K562 (cell line): ENCODE data around the gene ACKR2. TPM values are rescaled to one million over a fixed set of nuclear protein-coding genes. Genes with fewer than 3 reads are reported as not detected.

Experiments used
- ATF7 ChIP-seq: fragments of 450-650 bp; IDR thresholded peaks from 2 replicates; pipeline ENCODE4 v1.7.1; 2014; ENCODE audit warnings: mild to moderate bottlenecking, moderate library complexity
- CREB1 ChIP-seq, 2 experiments: sonication (generic) in 1 of 2; formaldehyde crosslinking in 1 of 2; IDR thresholded peaks; 2 replicates each; pipeline versions ENCODE4 v1.6.1 to v1.8.0; 2012 to 2022; ENCODE audit warnings: inconsistent platforms in 1 of 2, mild to moderate bottlenecking in 1 of 2, missing genetic modification reagents in 1 of 2, moderate library complexity in 1 of 2
- CREM ChIP-seq: IDR thresholded peaks from 2 replicates; pipeline ENCODE4 v1.6.1; 2014; ENCODE audit warnings: antibody characterized with exemption, low read depth
- CTBP1 ChIP-seq: fragments of 450-650 bp; IDR thresholded peaks from 2 replicates; pipeline ENCODE4 v1.6.1; 2016; ENCODE audit warnings: borderline replicate concordance
- DNMT1 ChIP-seq: fragments of 450-650 bp; IDR thresholded peaks from 2 replicates; pipeline ENCODE4 v1.6.1; 2016; ENCODE audit warnings: antibody characterized with exemption, mild to moderate bottlenecking
- EGR1 ChIP-seq: fragments of 450-650 bp; conservative IDR thresholded peaks from 2 replicates; pipeline ENCODE4 v1.6.1; 2017; ENCODE audit warnings: mild to moderate bottlenecking
- GATA2 ChIP-seq: sonication (generic); formaldehyde crosslinking; IDR thresholded peaks from 2 replicates; pipeline ENCODE4 v1.4.0; 2020; ENCODE audit warnings: mild to moderate bottlenecking, missing genetic modification reagents
- HCFC1 ChIP-seq: IDR thresholded peaks from 2 replicates; pipeline ENCODE4 v1.6.1; 2012; ENCODE audit warnings: low read depth, low read length, improper control_type of control experiment
- HNRNPLL ChIP-seq: fragments of 200-400 bp; formaldehyde crosslinking; IDR thresholded peaks from 2 replicates; pipeline ENCODE4 v1.6.1; 2017; ENCODE audit warnings: low read length, low read depth, mild to moderate bottlenecking; ENCODE audit not compliant: poor library complexity, severe bottlenecking
- L3MBTL2 ChIP-seq: fragments of 450-650 bp; IDR thresholded peaks from 2 replicates; pipeline ENCODE4 v1.6.1; 2016; ENCODE audit warnings: mild to moderate bottlenecking, moderate library complexity
- MXI1 ChIP-seq: IDR thresholded peaks from 2 replicates; pipeline ENCODE4 v1.6.1; 2011; ENCODE audit warnings: low read depth, mild to moderate bottlenecking, improper control_type of control experiment, low read length
- NFIC ChIP-seq: fragments of 450-650 bp; IDR thresholded peaks from 2 replicates; pipeline ENCODE4 v1.6.1; 2017; ENCODE audit warnings: mild to moderate bottlenecking, inconsistent platforms
- RBM22 ChIP-seq: fragments of 200-400 bp; formaldehyde crosslinking; IDR thresholded peaks from 2 replicates; pipeline ENCODE4 v1.6.1; 2018; ENCODE audit warnings: low read length, low read depth; ENCODE audit not compliant: poor library complexity, severe bottlenecking
- RFX5 ChIP-seq: IDR thresholded peaks from 2 replicates; pipeline ENCODE4 v1.6.1; 2011; ENCODE audit warnings: low read depth, mild to moderate bottlenecking, improper control_type of control experiment, low read length
- YY1 ChIP-seq, 3 experiments: IDR thresholded peaks; 2 replicates each; pipeline ENCODE4 v1.6.1; 2011; ENCODE audit warnings: low read length in 2 of 3, mild to moderate bottlenecking in 2 of 3, moderate library complexity in 2 of 3, borderline replicate concordance in 1 of 3, control low read depth in 1 of 3, low read depth in 1 of 3; ENCODE audit not compliant: insufficient read depth in 3 of 3, insufficient replicate concordance in 2 of 3, control insufficient read depth in 1 of 3, insufficient read length in 1 of 3; ENCODE audit errors: extremely low read depth in 1 of 3
- ZFX ChIP-seq: sonication (generic); formaldehyde crosslinking; IDR thresholded peaks from 2 replicates; pipeline ENCODE4 v1.8.0; 2022; ENCODE audit warnings: mild to moderate bottlenecking, missing genetic modification reagents, moderate library complexity
- ZNF436 ChIP-seq: fragments of 250-450, 450-650 bp; sonication (Bioruptor Pico); formaldehyde crosslinking; IDR thresholded peaks from 2 replicates; pipeline ENCODE4 v1.7.0; 2020; ENCODE audit warnings: mild to moderate bottlenecking
- ZNF444 ChIP-seq: fragments of 250-450 bp; sonication (Bioruptor Pico); IDR thresholded peaks from 2 replicates; pipeline ENCODE4 v1.4.0; 2020; ENCODE audit warnings: mild to moderate bottlenecking, moderate library complexity
- ZNF551 ChIP-seq: fragments of 250-450 bp; sonication (Bioruptor Pico); IDR thresholded peaks from 2 replicates; pipeline ENCODE4 v1.5.0; 2021; ENCODE audit warnings: mild to moderate bottlenecking, moderate library complexity
- polyA plus RNA-seq, 8 experiments: library from polyadenylated mRNA; depleted of rRNA in 4 of 8; stranded (reverse) in 5 of 8; unstranded in 3 of 8; fragments of >200 nt; fragmentation: Nextera tagmentation in 2 of 8; fragmentation: Illumina TruSeq in 1 of 8; extraction: Ambion mirVana in 2 of 8; extraction: Trizol in 1 of 8; gene quantifications; 2 replicates each; pipeline versions ENCODE4 v1.2.1 to v1.2.3, GENCODE V29; 2011 to 2014; ENCODE audit warnings: inconsistent platforms in 1 of 8, missing spikeins in 1 of 8
- total RNA-seq, 7 experiments: library from RNA; depleted of rRNA in 6 of 7; stranded (reverse); fragments of >200 nt in 6 of 7; fragmentation: Illumina TruSeq in 2 of 7; extraction: Trizol in 2 of 7; gene quantifications; 2 replicates each; pipeline versions ENCODE4 v1.2.1 to v1.2.3, GENCODE V29; 2011 to 2021; ENCODE audit warnings: low replicate concordance in 1 of 7
- TF ChIP-seq, protein P1 (sequence below): fragments of 250-450 bp; sonication (Bioruptor Pico); IDR thresholded peaks from 2 replicates; pipeline ENCODE4 v1.5.0; 2021
- TF ChIP-seq, protein P2 (sequence below): sonication (generic); formaldehyde crosslinking; IDR thresholded peaks from 2 replicates; pipeline ENCODE4 v1.8.1; 2023; ENCODE audit warnings: mild to moderate bottlenecking, missing genetic modification reagents
- TF ChIP-seq, protein P3 (sequence below), 2 experiments: IDR thresholded peaks; 2 replicates each; pipeline ENCODE4 v1.6.1; 2011; ENCODE audit warnings: borderline replicate concordance in 1 of 2, control low read depth in 1 of 2, low read depth in 1 of 2, low read length in 1 of 2, mild to moderate bottlenecking in 1 of 2, mixed read lengths in 1 of 2, moderate library complexity in 1 of 2; ENCODE audit not compliant: insufficient read depth in 1 of 2, insufficient read length in 1 of 2, poor library complexity in 1 of 2, severe bottlenecking in 1 of 2; ENCODE audit errors: extremely low read depth in 1 of 2

Gene ACKR2
- total and polyA plus RNA-seq, 9 of the 15 experiments (the other 6 are each of a cell fraction or from before 2014, with no cell fraction given), result 0.03 to 0.69 (median 0.25) TPM; not detected in 1

DNA sequence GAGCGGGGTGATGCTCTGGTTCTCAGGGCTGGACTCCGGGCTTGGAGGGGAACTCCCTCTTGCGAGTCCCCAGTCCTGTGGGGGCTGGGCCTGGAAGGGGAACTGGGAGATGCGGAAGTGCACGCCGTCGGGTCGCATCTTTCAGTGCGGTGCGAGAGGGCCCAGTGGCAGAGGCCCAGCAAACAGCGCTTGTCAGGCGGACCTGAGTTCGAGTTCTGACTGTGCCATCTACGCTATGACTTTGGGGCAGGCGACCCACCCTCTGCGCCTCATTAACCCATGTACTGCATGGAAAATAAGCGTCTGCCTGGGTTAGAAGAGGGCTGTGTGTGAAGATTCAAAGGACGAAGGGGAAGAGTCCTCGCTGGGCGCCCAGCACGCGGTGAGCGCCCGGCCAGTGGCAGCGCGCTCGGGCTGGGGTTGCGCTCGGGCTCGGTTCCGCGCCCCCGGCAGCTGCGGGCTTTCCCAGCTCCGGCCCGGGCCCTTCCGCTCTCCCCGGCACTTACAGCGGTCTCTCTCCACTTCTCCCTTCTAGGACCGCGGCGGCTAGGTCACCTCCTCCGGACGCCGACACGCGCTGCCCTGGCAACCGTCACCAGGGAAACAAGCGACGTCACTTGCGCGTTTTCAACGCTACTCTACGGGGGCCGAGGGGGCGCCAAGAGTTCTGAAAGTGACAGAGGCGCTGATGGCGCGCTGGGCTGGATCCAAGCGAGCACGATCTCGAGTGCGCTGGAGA, 36.4 kb upstream of the ACKR2 start, which contains the start of gene CCDC13 (continued):
- TF ChIP-seq, protein P1, sequence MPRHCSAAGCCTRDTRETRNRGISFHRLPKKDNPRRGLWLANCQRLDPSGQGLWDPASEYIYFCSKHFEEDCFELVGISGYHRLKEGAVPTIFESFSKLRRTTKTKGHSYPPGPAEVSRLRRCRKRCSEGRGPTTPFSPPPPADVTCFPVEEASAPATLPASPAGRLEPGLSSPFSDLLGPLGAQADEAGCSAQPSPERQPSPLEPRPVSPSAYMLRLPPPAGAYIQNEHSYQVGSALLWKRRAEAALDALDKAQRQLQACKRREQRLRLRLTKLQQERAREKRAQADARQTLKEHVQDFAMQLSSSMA (CRISPR knock-in tag), result no peak
- TF ChIP-seq HCFC1 (0 out of 2 replicates have a peak, but pooled peaks have one; percentile 22), RFX5 (peak; percentile 84), ZFX (CRISPR knock-in tag) (no peak), L3MBTL2 (peak; percentile 36; the same call in 1 of the 2 replicates), HNRNPLL (peak; percentile 87), ATF7 (peak; percentile 59; the same call in 1 of the 2 replicates), NFIC (peak; percentile 41), EGR1 (0 out of 2 replicates have a peak, but pooled peaks have one; percentile 5), ZNF551 (no peak), DNMT1 (no peak), RBM22 (peak; percentile 99), ZNF436 (CRISPR knock-in tag) (no peak), MXI1 (peak; percentile 93), YY1 (IDR thresholded peaks at IDR 0.05; ENCODE audit: borderline replicate concordance in 1 of 3, control insufficient read depth in 1 of 3, extremely low read depth in 1 of 3, insufficient read depth in 3 of 3, insufficient read length in 1 of 3, insufficient replicate concordance in 2 of 3, low read depth in 1 of 3, low read length in 2 of 3) (peak in 1 of 3 experiments; percentile 45), CREB1 (IDR thresholded peaks at IDR 0.05) (peak; percentile 84), CREB1 (CRISPR knock-in tag; IDR thresholded peaks at IDR 0.05) (peak; percentile 74), GATA2 (CRISPR knock-in tag) (no peak), CTBP1 (no peak), ZNF444 (no peak), CREM (peak; percentile 92)
- TF ChIP-seq, protein P2, sequence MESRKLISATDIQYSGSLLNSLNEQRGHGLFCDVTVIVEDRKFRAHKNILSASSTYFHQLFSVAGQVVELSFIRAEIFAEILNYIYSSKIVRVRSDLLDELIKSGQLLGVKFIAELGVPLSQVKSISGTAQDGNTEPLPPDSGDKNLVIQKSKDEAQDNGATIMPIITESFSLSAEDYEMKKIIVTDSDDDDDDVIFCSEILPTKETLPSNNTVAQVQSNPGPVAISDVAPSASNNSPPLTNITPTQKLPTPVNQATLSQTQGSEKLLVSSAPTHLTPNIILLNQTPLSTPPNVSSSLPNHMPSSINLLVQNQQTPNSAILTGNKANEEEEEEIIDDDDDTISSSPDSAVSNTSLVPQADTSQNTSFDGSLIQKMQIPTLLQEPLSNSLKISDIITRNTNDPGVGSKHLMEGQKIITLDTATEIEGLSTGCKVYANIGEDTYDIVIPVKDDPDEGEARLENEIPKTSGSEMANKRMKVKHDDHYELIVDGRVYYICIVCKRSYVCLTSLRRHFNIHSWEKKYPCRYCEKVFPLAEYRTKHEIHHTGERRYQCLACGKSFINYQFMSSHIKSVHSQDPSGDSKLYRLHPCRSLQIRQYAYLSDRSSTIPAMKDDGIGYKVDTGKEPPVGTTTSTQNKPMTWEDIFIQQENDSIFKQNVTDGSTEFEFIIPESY (CRISPR knock-in tag), result peak; percentile 62
- TF ChIP-seq, protein P3, sequence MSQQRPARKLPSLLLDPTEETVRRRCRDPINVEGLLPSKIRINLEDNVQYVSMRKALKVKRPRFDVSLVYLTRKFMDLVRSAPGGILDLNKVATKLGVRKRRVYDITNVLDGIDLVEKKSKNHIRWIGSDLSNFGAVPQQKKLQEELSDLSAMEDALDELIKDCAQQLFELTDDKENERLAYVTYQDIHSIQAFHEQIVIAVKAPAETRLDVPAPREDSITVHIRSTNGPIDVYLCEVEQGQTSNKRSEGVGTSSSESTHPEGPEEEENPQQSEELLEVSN (IDR thresholded peaks at IDR 0.05; ENCODE audit: borderline replicate concordance in 1 of 2, extremely low read depth in 1 of 2, insufficient read depth in 1 of 2, insufficient read length in 1 of 2, low read depth in 1 of 2, low read length in 1 of 2, poor library complexity in 1 of 2, severe bottlenecking in 1 of 2), result peak in 1 of 2 experiments; percentile 64
